NCI-H524 treated with DMSO at 0.1 percent for 48 hours (cell line): Measurements from ENCODE around the gene DNAH10.

ENCODE experiments used
- DNase-seq: peaks from one replicate; lab custom pipeline; 2025; lab: John Stamatoyannopoulos, UW

The DNAH10 gene

GRCh38 chr12:123799227-123799626 is 37.1 kb downstream of the DNAH10 start:
- DNase-seq = no peak

- DNase-seq = no peak
Observed at GRCh38 chr12:123801573-123802178, 39.6 kb downstream of the DNAH10 start.

- DNase-seq = no peak
Observed at GRCh38 chr12:123805173-123805572, 43.1 kb downstream of the DNAH10 start.

- no peak for DNase-seq
Observed at GRCh38 chr12:123807002-123807401, 44.9 kb downstream of the DNAH10 start.

GRCh38 chr12:123807670-123808069 is 45.6 kb downstream of the DNAH10 start:
- DNase-seq = no peak

- DNase-seq = no peak
Observed at GRCh38 chr12:123808167-123808566, 46.1 kb downstream of the DNAH10 start.

GRCh38 chr12:123813349-123813748 is 51.2 kb downstream of the DNAH10 start:
- no peak for DNase-seq

- no peak for DNase-seq
Observed at GRCh38 chr12:123815968-123816367, 53.9 kb downstream of the DNAH10 start.

- DNase-seq = no peak
Observed at GRCh38 chr12:123816896-123817537, 54.9 kb downstream of the DNAH10 start.

GRCh38 chr12:123822804-123823203 is 60.7 kb downstream of the DNAH10 start:
- DNase-seq = no peak

- DNase-seq = no peak
Observed at GRCh38 chr12:123828120-123828519, 66.0 kb downstream of the DNAH10 start.

- no peak for DNase-seq
Observed at GRCh38 chr12:123828854-123829547, 66.9 kb downstream of the DNAH10 start.

- no peak for DNase-seq
Observed at GRCh38 chr12:123829561-123829960, 67.5 kb downstream of the DNAH10 start.

- no peak for DNase-seq
Observed at GRCh38 chr12:123830675-123831074, 68.6 kb downstream of the DNAH10 start.

GRCh38 chr12:123832052-123832451 is 70.0 kb downstream of the DNAH10 start:
- DNase-seq = no peak

GRCh38 chr12:123833830-123834229 is 71.7 kb downstream of the DNAH10 start:
- DNase-seq = no peak

- no peak for DNase-seq
Observed at GRCh38 chr12:123834845-123835244, 72.7 kb downstream of the DNAH10 start.

- no peak for DNase-seq
Observed at GRCh38 chr12:123836292-123836691, 74.2 kb downstream of the DNAH10 start.

- no peak for DNase-seq
Observed at GRCh38 chr12:123839826-123840225, 77.7 kb downstream of the DNAH10 start.

- no peak for DNase-seq
Observed at GRCh38 chr12:123840765-123841425, 78.8 kb downstream of the DNAH10 start.

- no peak for DNase-seq
Observed at GRCh38 chr12:123843912-123844748, 82.0 kb downstream of the DNAH10 start.

GRCh38 chr12:123845881-123846280 is 83.8 kb downstream of the DNAH10 start:
- DNase-seq = no peak
